IMR-90 (cell line): ENCODE measurements around the gene FFAR2. TPM values are rescaled to one million over a fixed set of nuclear protein-coding genes. Genes with fewer than 3 reads are reported as not detected.

ENCODE experiments used
- ATAC-seq: fragments of 200-7000 bp; cut with Tn5 transposase; 2 replicates; pipeline ENCODE4 v1.9.1; 2020; ENCODE audit warnings: low read depth, mild to moderate bottlenecking, moderate library complexity
- BruUV-seq: library from RNA; stranded (reverse); fragments of 400-500 nt; replicated peaks from 2 replicates; lab custom pipeline; 2021; lab: Mats Ljungman, UMichigan
- CTCF ChIA-PET: fragments of 300-600 bp; formaldehyde crosslinking; extraction: SDS; loops from one replicate; lab custom pipeline; 2021; ENCODE audit warnings: antibody characterized with exemption; lab: Yijun Ruan, JAX
- POLR2A ChIA-PET: fragments of 300-600 bp; sonication (Branson Sonifier 250); formaldehyde crosslinking; loops from one replicate; lab custom pipeline; 2022; ENCODE audit warnings: antibody characterized with exemption; ENCODE audit not compliant: unreplicated experiment; lab: Charles Lee
- DNase-seq: peaks from one replicate; pipeline ENCODE4 v3.0.0; 2013
- H2AFZ ChIP-seq: replicated peaks from 2 replicates; pipeline ENCODE3; 2013; ENCODE audit warnings: low read length, mild to moderate bottlenecking; ENCODE audit not compliant: poor library complexity
- H2AK5ac ChIP-seq: 2 replicates; pipeline ENCODE4 v1.6.1; 2013; ENCODE audit warnings: low read depth, low read length, inconsistent platforms
- H2AK9ac ChIP-seq: replicated peaks from 2 replicates; pipeline ENCODE3; 2013; ENCODE audit warnings: mild to moderate bottlenecking, low read depth, low read length, moderate library complexity; ENCODE audit not compliant: poor library complexity
- H2BK120ac ChIP-seq: 2 replicates; pipeline ENCODE4 v1.6.1; 2013; ENCODE audit warnings: low read depth, low read length, inconsistent platforms
- H2BK15ac ChIP-seq: 3 replicates; pipeline ENCODE4 v1.6.1; 2013; ENCODE audit warnings: low read depth, low read length, inconsistent platforms
- H2BK20ac ChIP-seq: 2 replicates; pipeline ENCODE4 v1.6.1; 2013; ENCODE audit warnings: low read depth, mild to moderate bottlenecking, inconsistent platforms, low read length, moderate library complexity
- H2BK5ac ChIP-seq: 2 replicates; pipeline ENCODE4 v1.6.1; 2013; ENCODE audit warnings: mild to moderate bottlenecking, low read depth, low read length, inconsistent platforms; ENCODE audit not compliant: poor library complexity, severe bottlenecking
- H3K14ac ChIP-seq: replicated peaks from 2 replicates; pipeline ENCODE4 v1.6.1; 2013; ENCODE audit warnings: low read depth, low read length, inconsistent platforms
- H3K18ac ChIP-seq: 2 replicates; pipeline ENCODE4 v1.6.1; 2013; ENCODE audit warnings: low read depth, low read length, control low read depth
- H3K23ac ChIP-seq: 2 replicates; pipeline ENCODE4 v1.6.1; 2013; ENCODE audit warnings: low read depth, low read length, inconsistent platforms
- H3K27ac ChIP-seq: 2 replicates; pipeline ENCODE4 v1.5.1; 2013; ENCODE audit warnings: mild to moderate bottlenecking, control low read depth, low read length; ENCODE audit not compliant: insufficient read depth
- H3K27me3 ChIP-seq: 2 replicates; pipeline ENCODE4 v1.6.1; 2013; ENCODE audit warnings: low read length; ENCODE audit not compliant: control insufficient read depth, insufficient read depth
- H3K36me3 ChIP-seq: 2 replicates; pipeline ENCODE4 v1.6.1; 2013; ENCODE audit warnings: low read length, mixed read lengths; ENCODE audit not compliant: control insufficient read depth, insufficient read depth
- H3K4ac ChIP-seq: 2 replicates; pipeline ENCODE4 v1.6.1; 2013; ENCODE audit warnings: low read depth, low read length, inconsistent platforms
- H3K4me1 ChIP-seq: 2 replicates; pipeline ENCODE4 v1.6.1; 2013; ENCODE audit warnings: low read length, mixed read lengths; ENCODE audit not compliant: control insufficient read depth, insufficient read depth
- H3K4me2 ChIP-seq: 2 replicates; pipeline ENCODE4 v1.6.1; 2013; ENCODE audit warnings: low read depth, mild to moderate bottlenecking, control low read depth, low read length, moderate library complexity
- H3K4me3 ChIP-seq: 2 replicates; pipeline ENCODE4 v1.5.1; 2013; ENCODE audit warnings: low read depth, mild to moderate bottlenecking, control low read depth, low read length, moderate library complexity; ENCODE audit not compliant: insufficient read depth
- H3K56ac ChIP-seq: 2 replicates; pipeline ENCODE4 v1.6.1; 2013; ENCODE audit warnings: low read length, inconsistent platforms; ENCODE audit not compliant: insufficient read depth; ENCODE audit errors: extremely low read depth
- H3K79me1 ChIP-seq, 2 experiments: 2 replicates each; pipeline ENCODE4 v1.6.1; 2013; ENCODE audit warnings: low read length in 2 of 2, inconsistent platforms in 1 of 2, low read depth in 1 of 2
- H3K9ac ChIP-seq: 2 replicates; pipeline ENCODE4 v1.6.1; 2013; ENCODE audit warnings: low read depth, low read length, control low read depth
- H3K9me1 ChIP-seq: 2 replicates; pipeline ENCODE4 v1.6.1; 2013; ENCODE audit warnings: low read length, inconsistent platforms; ENCODE audit not compliant: insufficient read depth
- H3K9me3 ChIP-seq: 2 replicates; pipeline ENCODE4 v1.6.1; 2013; ENCODE audit warnings: low read length; ENCODE audit not compliant: control insufficient read depth, insufficient read depth
- H4K20me1 ChIP-seq: 2 replicates; pipeline ENCODE4 v1.6.1; 2013; ENCODE audit warnings: low read length, inconsistent platforms; ENCODE audit not compliant: insufficient read depth
- H4K5ac ChIP-seq: 2 replicates; pipeline ENCODE4 v1.6.1; 2013; ENCODE audit warnings: mild to moderate bottlenecking, low read depth, low read length, control low read depth
- H4K8ac ChIP-seq, 2 experiments: 2 replicates each; pipeline ENCODE4 v1.6.1; 2013; ENCODE audit warnings: low read depth in 2 of 2, low read length in 2 of 2, control low read depth in 1 of 2, inconsistent platforms in 1 of 2
- H4K91ac ChIP-seq: 2 replicates; pipeline ENCODE4 v1.6.1; 2013; ENCODE audit warnings: low read depth, low read length, inconsistent platforms; ENCODE audit not compliant: insufficient read depth
- CEBPB ChIP-seq: IDR thresholded peaks from 2 replicates; pipeline ENCODE4 v1.6.1; 2012; ENCODE audit warnings: low read depth, low read length, improper control_type of control experiment
- CHD1 ChIP-seq: IDR thresholded peaks from 2 replicates; pipeline ENCODE4 v1.6.1; 2012; ENCODE audit warnings: low read depth, low read length, improper control_type of control experiment
- CTCF ChIP-seq: conservative IDR thresholded peaks from 2 replicates; pipeline ENCODE4 v1.5.1; 2012; ENCODE audit warnings: mild to moderate bottlenecking, low read depth, low read length, improper control_type of control experiment
- ELK1 ChIP-seq: fragments of 150-350 bp; IDR thresholded peaks from 2 replicates; pipeline ENCODE4 v1.6.1; 2016; ENCODE audit warnings: low read depth, mild to moderate bottlenecking, low read length, moderate library complexity, borderline replicate concordance
- FOS ChIP-seq: fragments of 150-350 bp; IDR thresholded peaks from 2 replicates; pipeline ENCODE4 v1.6.1; 2016; ENCODE audit warnings: low read depth, low read length
- MAFK ChIP-seq: IDR thresholded peaks from 2 replicates; pipeline ENCODE4 v1.6.1; 2012; ENCODE audit warnings: low read depth, low read length, improper control_type of control experiment
- NFE2L2 ChIP-seq: fragments of 150-350 bp; IDR thresholded peaks from 2 replicates; pipeline ENCODE4 v1.6.1; 2016; ENCODE audit warnings: low read depth, mild to moderate bottlenecking, low read length
- POLR2A ChIP-seq: IDR thresholded peaks from 2 replicates; pipeline ENCODE4 v1.6.1; 2012; ENCODE audit warnings: mild to moderate bottlenecking, low read depth, low read length
- RAD21 ChIP-seq: IDR thresholded peaks from 2 replicates; pipeline ENCODE4 v1.6.1; 2012; ENCODE audit warnings: low read length, improper control_type of control experiment
- RFX5 ChIP-seq: IDR thresholded peaks from 2 replicates; pipeline ENCODE4 v1.8.0; 2012; ENCODE audit warnings: low read depth, mild to moderate bottlenecking, low read length, moderate library complexity
- SMC3 ChIP-seq: fragments of 150-350 bp; IDR thresholded peaks from 2 replicates; pipeline ENCODE4 v1.6.1; 2016; ENCODE audit warnings: low read depth, mild to moderate bottlenecking, antibody characterized with exemption, low read length, moderate library complexity
- WGBS, 2 experiments: methylation state at CpG; one replicate each; pipeline versions ENCODE4 v1.1.5 to v1.1.7; 2013; ENCODE audit warnings: missing lambda C conversion rate in 2 of 2; ENCODE audit not compliant: insufficient read length in 1 of 2; ENCODE audit errors: extremely low coverage in 2 of 2; 5-methylcytosine and 5-hydroxymethylcytosine counted together
- dilution Hi-C: fragments of 300-500 bp; cut with HindIII; formaldehyde crosslinking; loops from one replicate; pipeline ENCODE4 v1.14.3; 2018; ENCODE audit warnings: low sequenced_read_pairs; ENCODE audit not compliant: unreplicated experiment
- in situ Hi-C: fragments of 300-500 bp; cut with MboI; formaldehyde crosslinking; loops from 3 replicates; pipeline ENCODE4 v1.14.3; 2019; ENCODE audit warnings: low sequenced_read_pairs, inconsistent platforms, mixed read lengths
- intact Hi-C: fragments of 100-400 bp; cut with micrococcal nuclease; formaldehyde crosslinking; loops from 2 replicates; pipeline ENCODE4 v1.10.0; 2022
- polyA plus RNA-seq, 3 experiments: library from polyadenylated mRNA; depleted of rRNA; stranded (reverse); fragments of >200 nt; gene quantifications; 2 replicates each; pipeline ENCODE4 v1.2.3, GENCODE V29; 2012; ENCODE audit warnings: low replicate concordance in 1 of 3
- total RNA-seq: library from RNA; depleted of rRNA; stranded (reverse); fragments of >200 nt; gene quantifications from 2 replicates; pipeline ENCODE4 v1.2.3, GENCODE V29; 2012

FFAR2 gene
- total and polyA plus RNA-seq, 2 of the 4 experiments (the other 2 are of a cell fraction) = not detected

- peak; percentile 37; the same call in 1 of the 2 replicates for TF ChIP-seq FOS
Observed at GRCh38 chr19:35404879-35405622, 43.0 kb upstream of the FFAR2 start (continued).

- Histone ChIP-seq H3K4me2 (no peak overlapping the region), H4K91ac (no peak overlapping the region), H3K23ac (no peak overlapping the region), H3K27me3 (peaks cover 2% of the 10 kb centered on the region; the same call in 1 of the 2 replicates), H2AFZ (no peak overlapping the region), H3K4me1 (no peaks in the 10 kb centered on the region), H2BK15ac (no peak overlapping the region), H4K5ac (no peak overlapping the region), H4K8ac (no peak overlapping the region), H4K20me1 (no peaks in the 10 kb centered on the region), H3K4ac (no peak overlapping the region), H3K79me1 (no peaks in the 10 kb centered on the region), H3K9ac (no peak overlapping the region), H2AK9ac (no peak overlapping the region), H2BK120ac (no peak overlapping the region), H3K4me3 (no peak overlapping the region), H2BK20ac (no peak overlapping the region), H3K56ac (no peak overlapping the region), H2BK5ac (no peak overlapping the region), H3K9me1 (no peaks in the 10 kb centered on the region), H3K36me3 (no peaks in the 10 kb centered on the region), H2AK5ac (no peak overlapping the region), H3K14ac (no peak overlapping the region), H3K18ac (no peak overlapping the region), H3K27ac (no peak overlapping the region), H3K9me3 (no peaks in the 10 kb centered on the region)
- in situ Hi-C loops = no loop called here
- no peak for ATAC-seq
- intact Hi-C loops = no loop called here
- CTCF ChIA-PET = no interaction called here
- no peak for TF ChIP-seq NFE2L2
- TF ChIP-seq SMC3 = no peak
- no peak for TF ChIP-seq CEBPB
- TF ChIP-seq CTCF = no peak
- no peak for TF ChIP-seq CHD1
- no peak for TF ChIP-seq ELK1
- no peak for TF ChIP-seq RFX5
- TF ChIP-seq MAFK = no peak
- no peak for TF ChIP-seq RAD21
- TF ChIP-seq POLR2A = no peak
- no peak for TF ChIP-seq FOS
- POLR2A ChIA-PET = no interaction called here
- no TSS peak for BruUV-seq
- dilution Hi-C loops = no loop called here
- no peak for DNase-seq
- 80% methylated on average over 1 of the region's 6 CpGs; no CpG with 5 or more reads in 1 of the 2 experiments for WGBS, 2 experiments
Observed at GRCh38 chr19:35407619-35408018, 40.4 kb upstream of the FFAR2 start.
